NCI-H146 treated with DMSO at 0.1 percent for 48 hours (cell line): ENCODE data around the gene NVL.
"Not testable (repeated sequence)": the region's sequence is repeated elsewhere in the genome, so short reads cannot be mapped to it uniquely, and the experiment has no call there.

Experiments
- DNase-seq: peaks from one replicate; lab custom pipeline; 2025; ENCODE audit not compliant: unreplicated experiment; lab: John Stamatoyannopoulos, UW

Gene NVL

GRCh38 chr1:224237119-224237881 lies 92.7 kb downstream of the NVL start:
- DNase-seq, result no peak

GRCh38 chr1:224235813-224236493 lies 94.0 kb downstream of the NVL start:
- no peak for DNase-seq

- no peak for DNase-seq
Measured at GRCh38 chr1:224234017-224234416, 96.0 kb downstream of the NVL start.

- DNase-seq, result no peak
Measured at GRCh38 chr1:224226849-224227502, 103.0 kb downstream of the NVL start.

GRCh38 chr1:224223819-224224714 lies 105.9 kb downstream of the NVL start:
- no peak for DNase-seq

- no peak for DNase-seq
Measured at GRCh38 chr1:224219612-224220059, 110.3 kb downstream of the NVL start.

- no peak for DNase-seq
Measured at GRCh38 chr1:224219011-224219611, 110.9 kb downstream of the NVL start.

GRCh38 chr1:224217655-224218623 lies 112.0 kb downstream of the NVL start:
- DNase-seq, result no peak

GRCh38 chr1:224216382-224216781 lies 113.6 kb downstream of the NVL start:
- DNase-seq, result no peak

- DNase-seq, result no peak
Measured at GRCh38 chr1:224213438-224214119, 116.4 kb downstream of the NVL start.

- DNase-seq, result no peak
Measured at GRCh38 chr1:224212618-224213061, 117.3 kb downstream of the NVL start.

- DNase-seq, result peak; percentile 28
Measured at GRCh38 chr1:224211206-224211962, 118.6 kb downstream of the NVL start.

- not testable (repeated sequence) for DNase-seq
Measured at GRCh38 chr1:224205931-224206538, 123.9 kb downstream of the NVL start.

GRCh38 chr1:224205438-224205840 lies 124.5 kb downstream of the NVL start:
- no peak for DNase-seq

- no peak for DNase-seq
Measured at GRCh38 chr1:224203243-224204016, 126.5 kb downstream of the NVL start.

GRCh38 chr1:224201853-224202252 lies 128.1 kb downstream of the NVL start:
- DNase-seq, result no peak

GRCh38 chr1:224201383-224201782 lies 128.6 kb downstream of the NVL start:
- DNase-seq, result no peak
